ENCODE data around the gene RUBCNL.

- TF ChIP-seq POLR2A (IDR thresholded peaks at IDR 0.05) (no peak), CTCF (IDR thresholded peaks at IDR 0.05) (no peak)
Measured at GRCh38 chr13:46383383-46383782, 3.7 kb downstream of the RUBCNL start.
